CD4-positive, alpha-beta T cell treated with Interferon gamma for 1 hour (primary cell): ENCODE measurements around the gene SLC37A3.

Experiments
- DNase-seq: peaks from one replicate; pipeline ENCODE4 v3.0.0-alpha.2; 2020

The SLC37A3 gene

GRCh38 chr7:140310337-140311002 is 87.9 kb downstream of the SLC37A3 start:
- no peak for DNase-seq

- DNase-seq, result no peak
Observed at GRCh38 chr7:140308060-140308459, 90.3 kb downstream of the SLC37A3 start.

DNA sequence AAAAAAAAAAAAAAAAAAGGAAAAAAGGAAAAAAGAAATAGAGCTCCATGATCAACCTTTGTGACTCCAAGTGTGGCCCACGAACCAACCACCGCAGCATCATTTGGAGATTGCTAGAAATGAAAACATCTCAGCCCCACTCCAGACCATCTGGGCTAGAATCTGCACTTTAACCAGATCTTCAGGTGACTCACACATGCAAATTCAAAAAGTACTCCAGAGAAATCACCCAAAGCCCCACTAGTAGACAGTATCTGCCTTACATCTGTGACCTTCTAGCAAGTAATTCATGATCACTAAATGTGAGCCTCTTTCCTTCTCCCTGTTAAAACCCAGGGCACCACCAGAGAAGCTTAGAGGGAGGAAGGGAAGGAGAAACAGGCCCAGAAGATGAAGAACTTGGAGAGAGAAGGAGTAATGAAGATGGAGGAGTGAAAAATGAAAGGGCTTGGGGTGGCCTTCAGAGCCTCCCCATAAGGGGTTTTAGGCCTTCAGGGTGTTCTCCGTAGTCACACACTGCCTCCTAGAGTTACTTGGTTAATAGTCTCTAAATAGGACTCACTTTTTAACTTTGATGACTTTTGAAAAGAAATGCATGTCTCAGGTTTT is 94.0 kb downstream of the SLC37A3 start:
- peak; percentile 51 for DNase-seq

DNA sequence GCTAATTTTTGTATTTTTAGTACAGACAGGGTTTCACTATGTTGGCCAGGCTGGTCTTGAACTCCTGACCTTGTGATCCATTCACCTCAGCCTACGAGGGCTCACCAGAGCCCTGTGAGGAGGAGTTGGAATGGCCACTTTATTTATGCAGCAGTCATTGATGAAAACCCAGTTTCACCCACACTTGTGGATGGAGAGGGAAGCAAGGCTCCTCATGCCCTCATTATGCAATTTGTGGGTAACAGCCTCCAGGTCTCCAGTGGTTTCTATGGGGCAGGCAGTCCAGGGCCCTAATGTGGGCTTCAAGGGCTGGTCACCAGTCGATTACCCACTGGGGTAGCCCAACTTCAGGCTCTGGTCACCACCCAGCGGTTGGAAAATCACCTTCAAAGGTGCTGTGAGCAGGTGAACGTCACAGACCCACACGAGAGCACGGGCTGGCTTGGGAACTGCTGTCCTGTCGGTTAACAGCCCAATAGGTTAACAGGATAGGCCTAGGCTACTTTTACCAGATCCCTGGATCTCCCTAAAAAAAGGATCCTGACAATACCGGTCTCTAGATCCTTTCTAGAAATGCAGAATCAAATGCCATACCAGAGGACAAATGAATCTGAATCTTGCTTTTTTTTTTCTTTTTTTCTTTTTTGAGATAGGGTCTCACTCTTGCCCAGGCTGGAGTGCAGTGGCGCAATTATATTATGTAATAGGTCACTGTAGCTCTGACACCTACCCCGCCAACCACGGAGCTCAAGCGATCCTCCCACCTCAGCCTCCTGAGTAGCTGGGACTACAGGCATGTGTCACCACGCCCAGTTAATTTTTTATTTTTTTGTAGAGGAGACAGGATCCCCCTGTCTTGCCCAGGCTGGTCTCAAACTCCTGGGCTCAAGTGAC is 97.8 kb downstream of the SLC37A3 start:
- DNase-seq, result no peak

DNA sequence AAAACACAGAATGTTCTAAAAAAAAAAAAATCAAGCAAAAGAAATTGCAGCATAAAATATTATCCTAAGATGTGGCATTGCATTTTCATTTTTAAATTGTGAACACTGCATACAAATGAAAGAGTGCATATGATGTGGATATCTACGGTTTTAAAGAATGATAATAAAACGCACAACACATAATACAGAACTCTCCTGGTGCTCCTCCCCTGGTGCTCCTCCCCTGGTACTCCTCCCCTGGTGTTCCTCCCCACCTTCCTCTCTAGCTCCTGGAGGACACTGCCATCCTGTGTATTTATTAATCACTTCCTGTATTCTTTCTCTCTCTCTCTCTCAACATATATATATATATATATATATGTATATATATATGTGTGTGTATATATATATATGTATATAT is 100.1 kb downstream of the SLC37A3 start:
- no peak for DNase-seq

DNA sequence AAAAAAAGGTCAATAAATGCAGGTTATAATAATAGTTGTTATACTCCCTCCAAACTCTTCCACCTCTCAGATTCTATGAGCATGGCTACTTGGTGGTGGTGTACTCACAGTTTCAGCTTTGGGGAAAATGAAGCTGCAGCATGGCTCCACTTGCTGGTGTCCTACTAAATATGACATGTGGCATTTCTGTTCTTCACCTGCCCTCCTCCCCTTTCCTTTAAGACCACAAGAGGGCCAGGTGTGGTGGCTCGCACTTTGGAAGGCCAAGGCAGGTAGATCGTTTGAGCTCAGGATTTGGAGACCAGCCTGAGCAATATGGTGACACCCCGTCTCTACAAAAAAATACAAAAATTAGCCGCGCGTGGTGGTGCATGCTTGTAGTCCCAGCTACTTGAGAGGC is 101.1 kb downstream of the SLC37A3 start:
- no peak for DNase-seq

GRCh38 chr7:140295224-140295738 is 103.0 kb downstream of the SLC37A3 start:
- DNase-seq, result no peak

GRCh38 chr7:140294454-140294853 is 103.9 kb downstream of the SLC37A3 start:
- DNase-seq, result no peak

GRCh38 chr7:140292438-140292837 is 105.9 kb downstream of the SLC37A3 start:
- DNase-seq, result no peak

DNA sequence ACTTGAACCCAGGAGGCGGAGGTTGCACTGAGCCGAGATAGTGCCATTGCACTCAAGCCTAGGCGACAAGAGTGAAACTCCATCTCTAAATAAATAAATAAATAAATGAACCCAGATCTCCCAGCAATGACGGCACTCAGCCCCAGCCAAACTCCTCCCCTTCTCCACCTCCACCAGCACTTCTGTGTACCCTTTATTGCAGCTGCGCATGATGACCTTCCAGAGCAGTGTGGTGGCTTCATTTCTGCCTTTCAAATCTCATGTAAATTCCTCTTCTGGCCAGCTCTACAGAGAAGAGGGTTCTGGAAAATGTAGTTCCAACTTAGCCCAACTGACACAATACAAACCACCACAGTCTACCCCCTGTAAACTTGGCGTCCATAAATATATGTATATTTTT is 108.5 kb downstream of the SLC37A3 start:
- no peak for DNase-seq

DNA sequence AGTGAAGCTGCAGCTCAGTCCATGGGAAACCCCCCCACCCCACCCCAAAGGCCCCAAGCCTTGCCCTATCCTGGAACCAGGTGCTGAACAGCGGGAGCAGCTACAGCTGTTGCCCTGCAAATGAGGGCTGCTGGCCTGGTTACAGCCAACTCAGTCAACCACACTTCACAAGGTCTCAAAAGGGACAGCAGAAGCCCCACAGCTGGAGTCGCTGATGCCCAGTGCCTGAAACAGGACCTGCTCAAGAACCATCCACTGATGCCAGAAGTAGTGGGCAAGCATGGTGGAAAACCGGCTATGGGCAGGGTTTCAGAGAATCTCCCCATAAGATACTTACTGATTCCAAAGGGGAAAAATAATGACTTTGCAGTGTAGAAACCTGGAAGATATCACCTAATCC is 110.3 kb downstream of the SLC37A3 start:
- DNase-seq, result no peak

DNA sequence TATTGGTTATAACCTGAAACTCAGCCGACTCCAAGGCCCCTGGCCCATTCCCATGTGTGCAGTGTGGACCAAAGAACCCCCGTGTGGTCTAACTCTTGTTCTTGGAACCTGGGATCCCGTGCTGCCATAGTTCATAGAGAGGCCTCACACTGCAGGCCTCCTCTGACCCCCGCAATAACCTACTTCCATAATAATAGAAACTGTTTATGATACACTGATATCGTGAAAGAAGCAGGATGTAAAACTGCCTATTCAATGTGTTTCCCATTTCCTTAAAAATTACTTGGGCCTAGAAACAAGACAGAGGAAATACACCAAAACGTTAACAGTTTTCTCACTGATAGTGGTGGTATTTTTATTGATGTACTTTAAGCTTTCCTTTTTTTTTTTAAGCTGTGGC is 112.4 kb downstream of the SLC37A3 start:
- no peak for DNase-seq

DNA sequence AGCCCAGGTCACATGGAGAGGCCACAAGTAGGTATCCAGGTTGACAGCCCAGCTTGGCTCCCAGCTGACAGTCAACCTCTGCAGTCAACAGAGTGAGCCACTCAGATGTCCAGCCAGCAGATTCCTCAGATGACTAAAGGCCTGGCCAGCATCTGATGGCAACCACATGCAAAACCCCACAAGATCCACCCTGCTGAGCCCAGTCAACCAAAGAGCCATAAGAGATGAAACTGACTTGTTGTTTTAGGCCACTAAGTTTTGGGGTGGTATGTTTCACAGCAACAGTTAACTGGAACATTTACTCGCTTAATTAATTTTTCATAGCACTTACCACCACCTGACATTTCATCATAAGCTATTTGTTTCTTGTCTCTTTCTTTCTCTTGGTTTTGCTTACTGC is 114.3 kb downstream of the SLC37A3 start:
- no peak for DNase-seq
